H9 (cell line): ENCODE data around the gene TSPO2. TPM values are rescaled to one million over a fixed set of nuclear protein-coding genes. Genes with fewer than 3 reads are reported as not detected.

Source experiments
- DNase-seq: peaks from one replicate; pipeline ENCODE4 v3.0.0-alpha.2; 2017
- H2AFZ ChIP-seq: one replicate; pipeline ENCODE4 v1.6.1; 2013; ENCODE audit warnings: mild to moderate bottlenecking, low read length, control low read depth, moderate library complexity
- H2AK5ac ChIP-seq: 2 replicates; pipeline ENCODE4 v1.6.1; 2013; ENCODE audit warnings: low read length, control low read depth, mixed read lengths; ENCODE audit not compliant: insufficient read length
- H2BK120ac ChIP-seq: one replicate; pipeline ENCODE4 v1.6.1; 2013; ENCODE audit warnings: low read depth, mild to moderate bottlenecking, low read length, control low read depth, inconsistent platforms; ENCODE audit not compliant: poor library complexity, severe bottlenecking
- H2BK12ac ChIP-seq: 2 replicates; pipeline ENCODE4 v1.6.1; 2013; ENCODE audit warnings: low read length, control low read depth, mixed read lengths, low read depth; ENCODE audit not compliant: insufficient read length
- H2BK15ac ChIP-seq: 2 replicates; pipeline ENCODE4 v1.6.1; 2013; ENCODE audit warnings: low read depth, low read length, control low read depth
- H2BK20ac ChIP-seq: one replicate; pipeline ENCODE4 v1.6.1; 2013; ENCODE audit warnings: low read depth, mild to moderate bottlenecking, low read length, control low read depth, inconsistent platforms; ENCODE audit not compliant: poor library complexity, severe bottlenecking
- H2BK5ac ChIP-seq: 2 replicates; pipeline ENCODE4 v1.6.1; 2013; ENCODE audit warnings: low read length, control low read depth, mixed read lengths; ENCODE audit not compliant: insufficient read length
- H3K14ac ChIP-seq: 2 replicates; pipeline ENCODE4 v1.6.1; 2013; ENCODE audit warnings: low read length, control low read depth; ENCODE audit not compliant: insufficient read depth
- H3K18ac ChIP-seq: 2 replicates; pipeline ENCODE4 v1.6.1; 2013; ENCODE audit warnings: low read depth, mild to moderate bottlenecking, mixed read lengths, low read length, control low read depth; ENCODE audit not compliant: insufficient read length
- H3K23ac ChIP-seq: 2 replicates; pipeline ENCODE4 v1.6.1; 2013; ENCODE audit warnings: low read length, control low read depth, mixed read lengths, low read depth; ENCODE audit not compliant: insufficient read length
- H3K23me2 ChIP-seq: 2 replicates; pipeline ENCODE4 v1.6.1; 2013; ENCODE audit warnings: low read depth, mild to moderate bottlenecking, mixed read lengths, low read length, control low read depth; ENCODE audit not compliant: insufficient read length, poor library complexity, severe bottlenecking
- H3K27ac ChIP-seq: 2 replicates; pipeline ENCODE4 v1.5.1; 2013; ENCODE audit warnings: low read length, control low read depth, mixed read lengths, low read depth; ENCODE audit not compliant: insufficient read length
- H3K27me3 ChIP-seq: 2 replicates; pipeline ENCODE4 v1.6.1; 2013; ENCODE audit warnings: low read length, control low read depth, inconsistent platforms; ENCODE audit not compliant: insufficient read depth
- H3K4ac ChIP-seq: 2 replicates; pipeline ENCODE4 v1.6.1; 2013; ENCODE audit warnings: low read depth, mild to moderate bottlenecking, control low read depth, inconsistent platforms, low read length, moderate library complexity
- H3K4me1 ChIP-seq: 2 replicates; pipeline ENCODE4 v1.6.1; 2013; ENCODE audit warnings: low read length, control low read depth, inconsistent platforms; ENCODE audit not compliant: insufficient read depth
- H3K4me2 ChIP-seq: 2 replicates; pipeline ENCODE4 v1.6.1; 2013; ENCODE audit warnings: low read length, control low read depth, mixed read lengths; ENCODE audit not compliant: insufficient read length, insufficient read depth
- H3K56ac ChIP-seq: 2 replicates; pipeline ENCODE4 v1.6.1; 2013; ENCODE audit warnings: low read depth, mild to moderate bottlenecking, mixed read lengths, low read length, control low read depth; ENCODE audit not compliant: insufficient read length
- H3K79me1 ChIP-seq: 2 replicates; pipeline ENCODE4 v1.6.1; 2013; ENCODE audit warnings: low read depth, mild to moderate bottlenecking, moderate library complexity, low read length, control low read depth, inconsistent platforms; ENCODE audit not compliant: insufficient read depth, poor library complexity, severe bottlenecking
- H3K79me2 ChIP-seq: 2 replicates; pipeline ENCODE4 v1.6.1; 2013; ENCODE audit warnings: low read length, control low read depth, inconsistent platforms; ENCODE audit not compliant: insufficient read depth
- H3K9ac ChIP-seq: 2 replicates; pipeline ENCODE4 v1.6.1; 2013; ENCODE audit warnings: low read length, control low read depth, mixed read lengths; ENCODE audit not compliant: insufficient read length; ENCODE audit errors: extremely low read depth
- H3K9me3 ChIP-seq: one replicate; pipeline ENCODE4 v1.6.1; 2013; ENCODE audit warnings: low read depth, low read length, inconsistent platforms; ENCODE audit not compliant: control insufficient read depth
- H3T11ph ChIP-seq: one replicate; pipeline ENCODE4 v1.6.1; 2013; ENCODE audit warnings: mild to moderate bottlenecking, low read length, control low read depth, inconsistent platforms
- H4K20me1 ChIP-seq: one replicate; pipeline ENCODE4 v1.6.1; 2013; ENCODE audit not compliant: control insufficient read depth, insufficient read length, insufficient read depth
- H4K5ac ChIP-seq: 2 replicates; pipeline ENCODE4 v1.6.1; 2013; ENCODE audit warnings: low read depth, mild to moderate bottlenecking, mixed read lengths, low read length, control low read depth; ENCODE audit not compliant: insufficient read length
- H4K8ac ChIP-seq: replicated peaks from 2 replicates; pipeline ENCODE4 v1.6.1; 2013; ENCODE audit warnings: low read length, control low read depth, mixed read lengths, low read depth; ENCODE audit not compliant: insufficient read length
- H4K91ac ChIP-seq: 2 replicates; pipeline ENCODE4 v1.6.1; 2013; ENCODE audit warnings: low read depth, mild to moderate bottlenecking, moderate library complexity, mixed read lengths, low read length, control low read depth; ENCODE audit not compliant: insufficient read length
- H3K27ac Mint-ChIP-seq, 3 experiments: 2 replicates in 2 of 3; 3 replicates in 1 of 3; pipeline ENCODE4 v1.8.0; 2020 to 2021; ENCODE audit warnings: mixed read lengths in 3 of 3, mild to moderate bottlenecking in 1 of 3, moderate library complexity in 1 of 3
- H3K27me3 Mint-ChIP-seq: 2 replicates; pipeline ENCODE4 v1.8.0; 2021; ENCODE audit warnings: low read depth, mild to moderate bottlenecking, moderate library complexity, mixed read lengths
- H3K36me3 Mint-ChIP-seq, 3 experiments: 2 replicates in 2 of 3; 3 replicates in 1 of 3; pipeline ENCODE4 v1.8.0; 2020 to 2021; ENCODE audit warnings: low read depth in 3 of 3, mixed read lengths in 3 of 3; ENCODE audit not compliant: insufficient read depth in 1 of 3
- H3K4me1 Mint-ChIP-seq, 2 experiments: 2 replicates each; pipeline ENCODE4 v1.8.0; 2020; ENCODE audit warnings: mixed read lengths in 2 of 2
- H3K4me3 Mint-ChIP-seq, 2 experiments: 2 replicates in 1 of 2; 3 replicates in 1 of 2; pipeline ENCODE4 v1.8.0; 2020 to 2021; ENCODE audit warnings: mild to moderate bottlenecking in 2 of 2, mixed read lengths in 2 of 2, moderate library complexity in 1 of 2
- H3K9me3 Mint-ChIP-seq, 2 experiments: 2 replicates in 1 of 2; 3 replicates in 1 of 2; pipeline ENCODE4 v1.8.0; 2020; ENCODE audit warnings: mild to moderate bottlenecking in 2 of 2, mixed read lengths in 2 of 2, moderate library complexity in 1 of 2
- WGBS: extraction: QIAGEN DNeasy Blood & Tissue Kit; methylation state at CpG from one replicate; pipeline ENCODE4 v1.1.7; 2013; ENCODE audit warnings: missing lambda C conversion rate, low lambda C conversion rate, mixed read lengths; ENCODE audit not compliant: insufficient read length; ENCODE audit errors: extremely low coverage; 5-methylcytosine and 5-hydroxymethylcytosine counted together
- total RNA-seq: library from RNA; stranded (reverse); gene quantifications from 2 replicates; pipeline ENCODE4 v1.2.1, GENCODE V29; 2021
- TF ChIP-seq, protein P1 (sequence below): fragments of 200-600 bp; sonication (generic); conservative IDR thresholded peaks from 3 replicates; pipeline ENCODE4 v1.8.0; 2021; ENCODE audit warnings: antibody characterized with exemption, mild to moderate bottlenecking

The TSPO2 gene
- total RNA-seq, 1 experiment from 2014 or later: not detected

DNA sequence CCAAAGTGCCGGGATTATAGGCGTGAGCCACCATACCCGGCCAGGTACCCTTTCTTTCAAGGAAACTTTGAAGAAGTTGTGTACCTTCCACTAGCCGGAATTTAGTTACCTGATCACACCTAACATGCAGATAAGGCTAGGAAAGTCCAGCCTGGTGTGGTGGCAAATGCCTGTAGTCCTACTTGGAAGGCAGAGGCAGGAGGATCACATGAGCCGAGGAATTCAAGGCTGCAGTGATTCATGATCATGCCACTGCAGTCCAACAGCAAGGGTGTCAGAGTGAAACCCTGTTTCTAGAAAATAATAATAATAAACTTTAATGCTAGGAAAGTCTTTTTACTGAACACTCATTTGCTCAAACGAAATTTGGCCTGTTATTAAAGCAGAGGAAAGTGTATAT lies 51.5 kb downstream of the TSPO2 start:
- Mint-ChIP-seq H3K36me3 (peaks cover 62 to 95% (median 89%) of the 10 kb centered on the region in 3 experiments; a peak in 6 of 7 replicates), H3K4me1 (no peaks in the 10 kb centered on the region), H3K27ac (no peak overlapping the region), H3K27me3 (no peaks in the 10 kb centered on the region), H3K4me3 (no peak overlapping the region), H3K9me3 (no peaks in the 10 kb centered on the region)
- no peaks in the 10 kb centered on the region for H3K23me2 ChIP-seq
- no peaks in the 10 kb centered on the region for H4K20me1 ChIP-seq
- H3K27ac ChIP-seq: no peak overlapping the region
- TF ChIP-seq, protein P1, sequence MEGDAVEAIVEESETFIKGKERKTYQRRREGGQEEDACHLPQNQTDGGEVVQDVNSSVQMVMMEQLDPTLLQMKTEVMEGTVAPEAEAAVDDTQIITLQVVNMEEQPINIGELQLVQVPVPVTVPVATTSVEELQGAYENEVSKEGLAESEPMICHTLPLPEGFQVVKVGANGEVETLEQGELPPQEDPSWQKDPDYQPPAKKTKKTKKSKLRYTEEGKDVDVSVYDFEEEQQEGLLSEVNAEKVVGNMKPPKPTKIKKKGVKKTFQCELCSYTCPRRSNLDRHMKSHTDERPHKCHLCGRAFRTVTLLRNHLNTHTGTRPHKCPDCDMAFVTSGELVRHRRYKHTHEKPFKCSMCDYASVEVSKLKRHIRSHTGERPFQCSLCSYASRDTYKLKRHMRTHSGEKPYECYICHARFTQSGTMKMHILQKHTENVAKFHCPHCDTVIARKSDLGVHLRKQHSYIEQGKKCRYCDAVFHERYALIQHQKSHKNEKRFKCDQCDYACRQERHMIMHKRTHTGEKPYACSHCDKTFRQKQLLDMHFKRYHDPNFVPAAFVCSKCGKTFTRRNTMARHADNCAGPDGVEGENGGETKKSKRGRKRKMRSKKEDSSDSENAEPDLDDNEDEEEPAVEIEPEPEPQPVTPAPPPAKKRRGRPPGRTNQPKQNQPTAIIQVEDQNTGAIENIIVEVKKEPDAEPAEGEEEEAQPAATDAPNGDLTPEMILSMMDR: no peak
- H4K5ac ChIP-seq: no peak overlapping the region
- H2AK5ac ChIP-seq: no peak overlapping the region
- H4K91ac ChIP-seq: no peak overlapping the region
- no peak overlapping the region for H3K9ac ChIP-seq
- no peak overlapping the region for H2BK20ac ChIP-seq
- H2BK15ac ChIP-seq: no peak overlapping the region
- no peak overlapping the region for H2BK120ac ChIP-seq
- WGBS: no CpG with 5 or more reads among the region's 6 CpGs
- no peaks in the 10 kb centered on the region for H3K4me1 ChIP-seq
- H3K9me3 ChIP-seq: no peaks in the 10 kb centered on the region
- H3T11ph ChIP-seq: no peak overlapping the region
- H2BK5ac ChIP-seq: no peak overlapping the region
- no peak overlapping the region for H3K14ac ChIP-seq
- no peak overlapping the region for H3K23ac ChIP-seq
- no peak for DNase-seq
- H3K4ac ChIP-seq: no peak overlapping the region
- H3K79me2 ChIP-seq: no peaks in the 10 kb centered on the region
- H3K4me2 ChIP-seq: no peak overlapping the region
- no peak overlapping the region for H4K8ac ChIP-seq
- no peak overlapping the region for H2BK12ac ChIP-seq
- no peak overlapping the region for H3K56ac ChIP-seq
- no peak overlapping the region for H3K18ac ChIP-seq
- no peaks in the 10 kb centered on the region for H3K79me1 ChIP-seq
- no peak overlapping the region for H2AFZ ChIP-seq
- H3K27me3 ChIP-seq: no peaks in the 10 kb centered on the region

Other genes starting within 250 kb of the TSPO2 start
- 0.79 and 0.81 TPM in 2 replicates for gene UNC5CL, start 3.2 kb upstream of the TSPO2 start, total RNA-seq
- gene APOBEC2, start 10.7 kb downstream of the TSPO2 start, total RNA-seq: not detected in 2 replicates
- 35.8 and 36.6 TPM in 2 replicates for gene OARD1, start 29.9 kb downstream of the TSPO2 start, total RNA-seq
- gene NFYA, start 30.5 kb downstream of the TSPO2 start, total RNA-seq: 41.4 and 43.0 TPM in 2 replicates
- not detected in 2 replicates for gene TREML1, start 111.9 kb downstream of the TSPO2 start, total RNA-seq
- gene TREM2, start 120.6 kb downstream of the TSPO2 start, total RNA-seq: 0.31 TPM in 1 of 2 replicates, not detected in the other
- 0.07 TPM in 2 replicates for gene TREML2, start 158.7 kb downstream of the TSPO2 start, total RNA-seq
- gene TREML4, start 185.9 kb downstream of the TSPO2 start, total RNA-seq: not detected in 2 replicates
- gene TREM1, start 244.2 kb downstream of the TSPO2 start, total RNA-seq: not detected in 2 replicates